Ureter (tissue), 1 donor: Measurements from ENCODE around the gene RACK1. TPM values are rescaled to one million over a fixed set of nuclear protein-coding genes. Genes with fewer than 3 reads are reported as not detected.
"Not testable (repeated sequence)": the region's sequence is repeated elsewhere in the genome, so short reads cannot be mapped to it uniquely, and the experiment has no call there.

Experiments
- DNase-seq: peaks from one replicate; pipeline ENCODE4 v3.0.0-alpha.2; 2020; ENCODE audit warnings: low spot score
- total RNA-seq: library from RNA; stranded (reverse); gene quantifications from one replicate; pipeline ENCODE4 v1.2.4, GENCODE V29; 2023
- donor health status: DM: yes; HTN: yes; CAD: no.

The RACK1 gene
- total RNA-seq, 1 donor from 2014 or later: 1,824 TPM

DNA sequence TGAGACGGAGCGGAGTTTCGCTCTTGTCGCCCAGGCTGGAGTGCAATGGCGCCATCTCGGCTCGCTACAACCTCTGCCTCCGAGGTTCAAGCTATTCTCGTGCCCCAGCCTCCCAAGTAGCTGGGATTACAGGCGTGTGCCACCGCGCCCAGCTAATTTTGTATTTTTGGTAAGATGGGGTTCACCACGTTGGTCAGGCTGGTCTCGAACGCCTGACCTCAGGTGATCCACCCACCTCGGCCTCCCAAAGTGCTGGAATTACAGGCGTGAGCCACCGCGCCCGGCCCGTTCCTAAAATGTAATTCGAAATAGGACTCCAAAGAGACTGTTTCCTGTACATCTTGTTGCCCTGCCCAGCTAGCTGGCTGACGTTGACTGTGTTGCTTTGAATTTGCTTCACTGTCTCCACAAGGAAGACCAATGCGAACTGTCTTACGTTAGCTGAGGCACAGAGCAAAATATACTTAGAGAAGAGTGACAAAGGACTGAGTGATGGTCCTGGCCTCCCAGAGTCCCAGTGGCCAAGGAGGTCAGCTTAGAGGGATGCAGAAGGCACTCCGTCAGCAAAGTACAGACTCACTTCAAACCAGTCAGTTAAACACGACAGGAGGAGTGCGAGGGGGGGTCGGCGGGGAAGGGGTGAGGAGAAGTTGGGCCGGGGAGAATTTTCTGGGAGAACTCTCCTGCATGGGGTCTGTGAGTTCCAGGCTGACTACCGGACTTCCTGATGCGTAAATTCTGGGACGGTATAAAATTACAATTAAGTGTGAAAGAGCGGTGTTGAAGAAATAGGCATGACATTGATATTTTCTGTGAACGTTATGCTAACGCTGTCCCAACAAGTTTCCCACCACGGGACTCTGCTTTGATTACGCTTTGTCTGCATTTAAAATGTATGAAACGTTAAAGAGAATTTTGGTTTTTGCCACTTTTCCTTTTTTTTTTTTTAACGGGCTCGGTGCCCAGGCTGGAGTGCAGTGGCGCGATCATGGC lies 27.4 kb downstream of the RACK1 start:
- DNase-seq: no peak

DNA sequence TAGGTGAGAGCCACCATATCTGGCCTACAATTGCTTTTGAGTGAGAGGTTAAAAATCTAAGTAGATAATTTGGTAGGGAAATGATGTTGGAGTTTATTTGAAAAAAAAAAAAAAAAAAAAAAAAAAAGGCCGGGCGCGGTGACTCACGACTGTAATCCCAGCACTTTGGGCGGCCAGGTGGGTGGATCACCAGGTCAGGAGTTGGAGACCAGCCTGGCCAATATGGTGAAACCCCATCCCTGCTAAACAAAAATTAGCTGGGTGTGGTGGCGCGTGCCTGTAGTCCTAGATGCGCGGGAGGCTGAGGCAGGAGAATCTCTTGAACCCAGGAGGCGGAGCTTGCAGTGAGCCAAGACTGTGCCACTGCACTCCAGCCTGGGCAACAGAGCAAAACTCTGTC lies 29.5 kb downstream of the RACK1 start:
- DNase-seq: not testable (repeated sequence)

DNA sequence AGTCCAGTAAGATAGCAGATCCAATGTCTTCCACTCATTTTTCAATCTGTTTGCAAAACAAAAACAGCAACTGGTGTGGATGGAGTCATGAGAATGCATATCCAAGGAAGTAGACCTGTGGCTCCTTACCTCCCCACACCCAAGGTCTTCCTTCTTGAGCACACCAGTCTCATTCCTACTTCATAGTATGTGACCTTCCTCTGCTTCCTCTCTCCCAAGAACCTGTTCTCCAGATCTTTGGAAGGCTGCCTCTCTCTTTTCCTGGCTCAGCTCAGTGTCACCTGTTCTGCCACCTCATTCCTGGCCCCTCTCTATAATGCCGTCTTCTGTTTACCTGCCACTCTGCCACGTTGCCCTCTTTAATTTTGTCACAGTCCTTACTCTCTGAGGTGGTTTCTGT lies 30.8 kb downstream of the RACK1 start:
- DNase-seq: no peak

DNA sequence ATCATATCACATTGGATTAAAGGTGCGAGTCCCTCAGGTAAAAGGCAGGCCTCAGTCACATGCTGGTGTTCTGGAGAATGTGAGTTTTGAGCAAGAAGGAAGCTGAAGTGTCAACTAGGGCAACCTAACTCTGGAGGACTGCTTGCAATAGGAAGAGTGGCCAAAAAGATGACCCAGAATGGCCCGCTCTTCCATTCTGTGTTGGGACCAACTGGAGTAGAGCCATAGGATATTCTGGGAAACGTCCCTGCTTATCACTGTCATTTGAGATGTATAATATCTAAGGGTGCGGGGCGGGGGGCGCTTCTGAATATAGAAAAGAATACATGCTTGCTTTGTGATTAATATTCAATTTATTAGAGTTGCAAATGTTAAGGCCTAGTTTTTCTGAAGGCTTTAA lies 31.6 kb downstream of the RACK1 start:
- no peak for DNase-seq

DNA sequence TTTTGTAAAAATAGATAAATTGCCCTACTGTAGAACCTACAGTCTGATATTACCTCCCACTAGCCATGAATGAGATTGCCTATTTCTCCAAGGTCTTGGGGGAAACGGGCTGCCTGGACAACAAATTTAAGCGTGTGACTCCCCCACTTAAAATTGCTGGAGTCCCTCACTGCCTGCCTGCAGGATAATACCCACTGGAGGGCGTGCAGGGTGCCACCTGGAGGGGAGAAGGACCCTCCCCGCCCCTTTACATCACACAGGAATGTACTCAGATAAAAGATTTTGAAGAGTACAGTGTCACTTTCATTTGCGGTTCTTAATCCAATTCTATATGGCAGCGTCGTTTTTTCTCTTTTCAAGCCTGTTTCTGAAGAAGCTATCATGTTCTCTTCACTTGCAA lies 32.5 kb downstream of the RACK1 start:
- no peak for DNase-seq

DNA sequence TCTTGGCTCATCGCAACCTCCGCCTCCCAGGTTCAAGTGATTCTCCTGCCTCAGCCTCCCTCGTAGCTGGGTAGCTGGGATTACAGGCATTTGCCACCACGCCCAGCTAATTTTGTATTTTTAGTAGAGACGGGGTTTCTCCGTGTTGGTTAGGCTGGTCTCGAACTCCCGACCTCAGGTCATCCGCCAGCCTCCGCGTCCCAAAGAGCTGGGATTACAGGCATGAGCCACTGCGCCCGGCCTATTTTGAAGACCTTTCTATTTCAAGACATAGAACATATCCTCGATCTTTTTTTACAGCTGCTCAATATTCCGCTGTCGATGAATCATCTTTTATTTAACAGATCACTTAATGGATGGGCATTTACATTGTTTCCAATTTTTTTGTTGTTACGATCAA lies 33.0 kb downstream of the RACK1 start:
- not testable (repeated sequence) for DNase-seq

DNA sequence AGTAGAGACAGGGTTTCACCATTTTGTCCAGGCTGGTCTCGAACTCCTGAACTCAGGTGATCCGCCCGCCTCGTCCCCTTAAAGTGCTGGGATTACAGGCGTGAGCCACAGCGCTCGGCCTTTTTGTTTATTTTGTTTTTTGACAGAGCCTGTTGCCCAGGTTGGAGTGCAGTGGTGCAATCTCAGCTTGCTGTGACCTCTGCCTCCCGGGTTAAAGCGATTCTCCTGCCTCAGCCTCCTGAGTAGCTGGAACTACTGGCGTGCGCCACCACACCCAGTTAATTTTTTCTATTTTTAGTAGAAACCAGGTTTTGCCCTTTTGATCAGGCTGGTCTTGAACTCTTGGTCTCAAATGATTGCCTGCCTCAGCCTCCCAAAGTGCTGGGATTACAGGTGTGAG lies 33.6 kb downstream of the RACK1 start:
- not testable (repeated sequence) for DNase-seq

DNA sequence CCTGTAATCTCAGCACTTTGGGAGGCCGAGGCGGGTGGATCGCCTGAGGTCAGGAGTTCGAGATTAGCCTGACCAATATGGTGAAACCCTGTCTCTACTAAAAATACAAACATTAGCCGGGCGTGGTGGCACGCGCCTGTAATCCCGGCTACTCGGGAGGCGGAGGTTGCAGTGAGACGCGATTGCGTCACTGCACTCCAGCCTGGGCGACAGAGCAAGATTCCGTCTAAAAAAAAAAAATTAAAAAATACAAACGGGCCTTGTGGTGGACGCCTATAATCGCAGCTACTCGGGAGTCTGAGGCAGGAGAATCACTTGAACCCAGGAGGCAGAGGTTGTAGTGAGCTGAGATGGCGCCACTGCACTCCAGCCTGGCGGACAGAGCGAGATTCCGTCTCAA lies 34.7 kb downstream of the RACK1 start:
- not testable (repeated sequence) for DNase-seq

DNA sequence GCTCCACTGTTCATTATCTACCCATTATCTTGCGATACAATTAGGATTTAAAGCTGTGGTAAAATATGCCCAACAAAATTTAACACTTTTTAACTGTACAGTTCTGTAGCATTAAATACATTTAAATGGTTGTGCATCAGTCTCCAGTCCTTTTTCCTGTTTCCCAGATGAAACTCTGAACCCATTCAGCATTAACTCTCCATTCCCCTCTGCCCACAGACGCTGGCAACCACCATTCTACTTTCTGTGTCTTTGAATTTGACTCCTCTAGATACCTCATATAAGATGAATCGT lies 35.8 kb downstream of the RACK1 start:
- DNase-seq: no peak

DNA sequence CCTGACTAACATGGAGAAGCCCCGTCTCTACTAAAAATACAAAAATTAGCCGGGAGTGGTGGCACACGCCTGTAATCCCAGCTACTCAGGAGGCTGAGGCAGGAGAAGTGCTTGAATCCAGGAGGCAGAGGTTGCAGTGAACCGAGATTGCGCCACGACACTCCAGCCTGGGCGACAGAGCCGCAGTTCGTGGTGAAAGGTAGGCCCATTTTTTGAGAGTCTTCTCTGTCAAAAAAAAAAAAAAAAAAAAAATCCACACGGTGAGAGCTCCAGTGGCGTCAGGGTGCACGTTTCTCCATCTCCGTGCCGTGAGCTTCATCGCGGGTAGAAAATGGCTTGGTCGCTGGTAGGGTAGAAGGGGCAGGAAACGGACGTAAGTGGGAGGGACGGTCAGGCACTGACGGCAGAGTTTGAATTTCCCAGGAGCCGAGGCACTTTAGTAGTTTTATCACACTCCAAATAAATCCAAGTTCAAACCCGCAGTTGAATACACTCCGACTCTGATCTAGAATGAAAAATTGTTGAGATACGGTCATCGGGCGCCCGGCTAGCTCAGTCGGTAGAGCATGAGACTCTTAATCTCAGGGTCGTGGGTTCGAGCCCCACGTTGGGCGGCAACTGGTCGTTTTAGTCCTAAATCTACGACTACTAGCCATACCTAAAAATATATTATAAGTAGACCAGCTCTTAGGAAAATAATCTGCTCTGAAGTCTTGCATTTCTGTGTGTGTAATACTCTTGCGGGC lies 36.3 kb downstream of the RACK1 start:
- DNase-seq: peak; percentile 83

DNA sequence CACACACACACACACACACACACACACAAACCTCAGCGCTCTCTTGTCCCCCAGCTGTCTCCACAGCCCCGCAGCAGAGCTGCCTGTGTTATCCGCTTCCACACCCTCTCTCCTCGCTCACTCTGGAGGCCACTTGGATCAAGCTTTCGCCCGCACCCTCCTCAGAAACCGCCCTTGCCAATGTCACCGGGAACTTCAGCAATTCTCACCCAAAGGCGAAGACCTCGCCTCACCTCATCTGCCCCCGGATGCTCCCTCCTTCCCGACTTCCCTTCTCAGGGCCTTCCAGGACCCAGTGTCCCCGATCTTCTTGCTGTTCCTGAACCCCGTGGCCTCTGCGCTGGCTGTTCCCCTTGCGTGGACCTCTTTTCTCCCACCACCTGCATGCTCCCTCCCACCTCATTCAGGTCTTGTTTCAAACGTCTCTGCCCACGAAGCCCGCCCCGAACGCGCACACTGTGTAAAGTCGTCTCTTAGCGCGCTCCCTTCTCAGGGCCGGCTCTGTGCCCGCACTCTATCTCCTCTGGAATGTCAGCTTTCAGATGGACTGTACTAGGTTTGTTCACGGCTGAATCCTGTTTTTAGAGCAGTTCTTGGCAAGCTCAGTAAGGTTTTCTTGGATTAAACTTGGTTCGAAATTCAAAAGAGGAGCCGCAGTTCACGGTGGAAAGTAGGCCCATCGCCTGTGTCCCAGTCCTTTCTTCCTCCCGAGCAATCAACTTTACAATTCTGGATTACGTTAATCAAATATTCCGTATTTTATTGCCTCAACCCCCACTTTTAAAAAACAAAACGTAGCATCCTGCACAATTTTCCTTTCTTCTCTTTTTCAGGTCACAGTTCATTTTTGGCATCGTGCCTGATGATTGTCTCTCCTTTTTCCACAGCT lies 37.7 kb downstream of the RACK1 start:
- no peak for DNase-seq

DNA sequence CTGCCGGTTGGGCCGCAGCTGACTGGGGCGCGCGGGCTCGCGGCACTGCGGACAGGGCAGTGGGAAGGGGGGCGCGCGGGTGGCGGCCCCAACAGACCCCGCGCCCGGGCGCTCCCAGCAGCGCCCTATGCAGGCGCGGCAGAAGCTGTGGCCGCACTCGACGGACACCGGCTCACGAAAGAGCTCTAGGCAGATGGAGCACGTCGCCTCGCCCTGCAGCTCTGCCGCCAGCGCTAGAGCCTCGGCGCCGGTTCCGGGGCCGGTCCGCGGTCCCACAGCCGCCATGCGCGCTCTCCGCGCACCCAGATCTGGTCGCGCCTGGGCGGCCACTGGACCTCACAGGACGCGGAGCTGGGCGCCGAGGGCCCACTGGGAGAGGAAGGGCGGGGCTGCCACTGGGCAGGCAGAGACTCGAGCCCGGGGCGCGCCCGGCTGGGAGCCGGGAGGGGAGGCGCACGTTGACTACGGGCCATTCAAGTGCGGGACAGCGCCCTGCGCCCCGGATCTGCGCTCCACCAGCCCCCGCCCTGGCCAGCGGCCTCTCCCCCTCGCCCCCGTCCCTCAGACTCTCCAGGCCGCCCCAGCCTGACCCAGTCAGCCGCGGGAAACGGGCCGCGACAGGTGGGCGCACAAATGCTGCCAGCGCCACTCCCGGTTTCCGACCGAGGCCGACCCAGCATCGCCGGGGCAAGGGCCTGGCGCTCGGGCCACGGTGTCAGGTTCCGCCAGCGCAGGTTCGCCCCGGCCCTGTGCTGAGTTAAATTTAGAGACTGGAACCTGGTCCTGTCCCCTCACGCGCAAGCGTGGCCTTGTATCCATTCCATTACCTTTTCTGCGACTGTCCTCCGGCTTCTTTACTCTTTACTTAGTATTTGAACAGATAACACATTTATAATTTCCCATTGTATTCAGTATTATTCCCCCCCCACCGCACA lies 38.6 kb downstream of the RACK1 start, which contains the start of gene TRIM7:
TRIM7 (minus strand) TSS at position 371 of the 935 bp plus-strand sequence; CDS start at position 285, 86 bp downstream.
- peak; percentile 57 for DNase-seq

DNA sequence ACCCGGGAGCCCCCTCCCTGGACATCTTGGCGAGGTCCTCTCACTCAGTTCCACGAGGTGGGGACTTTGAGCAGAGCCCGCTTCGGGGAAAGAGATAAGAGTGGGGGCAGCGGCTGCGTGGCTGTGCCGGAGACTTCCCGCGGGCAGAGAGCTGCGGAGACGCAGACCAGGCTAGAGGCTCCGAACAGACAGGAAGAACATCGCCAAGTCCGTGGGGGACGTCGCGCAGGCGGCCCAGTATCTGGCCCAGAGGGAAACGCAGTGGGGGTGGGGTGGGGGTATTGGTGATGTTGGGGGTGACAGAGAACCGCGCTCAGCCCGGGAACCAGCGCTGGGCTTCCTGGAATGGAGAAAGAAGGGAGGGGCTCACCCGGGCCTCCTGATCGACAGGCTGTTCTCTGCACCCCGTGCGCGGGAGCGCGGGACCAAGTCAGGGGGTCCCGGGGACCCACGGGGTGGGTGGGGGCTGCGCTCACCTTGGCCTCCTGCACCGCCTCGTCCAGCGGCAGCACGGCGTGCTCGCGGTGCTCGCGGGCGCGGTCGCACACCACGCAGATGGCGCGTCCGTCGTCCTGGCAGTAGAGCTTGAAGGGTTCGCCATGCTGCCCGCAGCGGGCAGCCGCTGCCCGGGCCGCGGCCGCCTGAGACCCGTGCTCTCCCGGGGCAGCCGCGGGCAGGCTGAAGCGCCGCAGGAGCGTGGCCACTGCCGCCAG lies 39.4 kb downstream of the RACK1 start:
- DNase-seq: peak; percentile 55

DNA sequence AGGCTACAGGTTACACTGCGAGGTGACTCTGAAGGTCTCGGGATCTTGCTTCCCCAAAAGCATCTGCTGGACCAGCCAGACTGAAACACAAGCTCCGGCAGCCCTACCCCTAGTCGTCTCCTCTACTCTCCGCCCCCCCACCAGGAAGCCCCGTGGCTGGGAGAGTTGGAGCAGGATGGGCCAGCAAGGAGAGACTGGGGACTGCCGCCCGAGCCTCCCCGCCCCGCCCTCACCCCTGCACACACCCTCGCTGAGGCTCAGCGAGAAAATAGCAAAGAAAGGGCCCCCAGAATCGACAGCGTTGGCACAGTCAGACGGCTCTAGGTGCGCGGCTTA lies 40.0 kb downstream of the RACK1 start:
- DNase-seq: peak; percentile 54

DNA sequence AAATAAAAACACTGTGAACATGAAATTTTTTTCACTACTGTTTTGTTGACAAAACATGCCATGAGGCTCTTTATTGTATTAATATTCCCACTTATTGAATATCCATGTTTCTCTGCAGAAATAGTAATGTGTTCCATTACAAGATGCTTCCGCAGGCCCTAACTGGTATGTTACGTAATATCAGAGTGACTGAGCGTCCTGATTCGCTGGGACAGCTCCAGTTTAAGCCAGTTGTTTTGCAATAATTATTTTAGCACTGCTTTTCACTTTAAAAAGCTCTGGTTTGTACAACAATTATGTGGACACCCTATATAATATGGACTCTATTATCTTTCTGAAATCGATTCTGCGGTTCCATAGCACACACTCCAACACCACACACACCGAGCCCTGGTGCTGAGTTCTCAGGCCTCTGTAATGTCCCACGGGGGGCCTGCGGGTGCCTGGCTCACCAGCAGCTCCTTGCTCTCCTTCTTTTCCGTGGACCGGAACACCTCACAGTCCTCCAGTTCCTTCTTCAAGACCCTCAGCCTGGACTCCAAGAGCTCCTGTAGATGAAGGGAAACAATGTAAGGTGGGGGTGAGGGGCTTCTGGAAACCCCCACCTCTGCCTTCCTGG lies 40.5 kb downstream of the RACK1 start:
- no peak for DNase-seq

DNA sequence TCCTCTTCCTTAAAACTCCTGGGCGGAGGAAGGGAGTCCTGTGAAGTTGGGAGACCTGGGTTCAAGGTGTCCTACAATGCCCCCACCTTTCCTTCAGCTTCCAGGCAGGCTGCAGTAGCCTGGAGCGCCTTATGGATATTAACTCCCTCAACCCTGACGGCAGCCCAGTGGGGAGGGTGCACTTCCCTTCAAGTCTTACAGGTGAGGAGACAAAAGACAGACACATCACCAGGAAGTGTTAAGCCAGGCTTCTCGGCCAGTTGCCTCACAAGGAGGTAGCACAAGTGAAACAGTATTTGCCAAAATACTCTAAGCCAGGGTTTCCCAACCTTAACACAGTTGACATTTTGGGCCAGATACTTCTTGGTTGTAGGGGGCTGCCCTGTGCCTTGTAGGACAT lies 42.9 kb downstream of the RACK1 start:
- no peak for DNase-seq

DNA sequence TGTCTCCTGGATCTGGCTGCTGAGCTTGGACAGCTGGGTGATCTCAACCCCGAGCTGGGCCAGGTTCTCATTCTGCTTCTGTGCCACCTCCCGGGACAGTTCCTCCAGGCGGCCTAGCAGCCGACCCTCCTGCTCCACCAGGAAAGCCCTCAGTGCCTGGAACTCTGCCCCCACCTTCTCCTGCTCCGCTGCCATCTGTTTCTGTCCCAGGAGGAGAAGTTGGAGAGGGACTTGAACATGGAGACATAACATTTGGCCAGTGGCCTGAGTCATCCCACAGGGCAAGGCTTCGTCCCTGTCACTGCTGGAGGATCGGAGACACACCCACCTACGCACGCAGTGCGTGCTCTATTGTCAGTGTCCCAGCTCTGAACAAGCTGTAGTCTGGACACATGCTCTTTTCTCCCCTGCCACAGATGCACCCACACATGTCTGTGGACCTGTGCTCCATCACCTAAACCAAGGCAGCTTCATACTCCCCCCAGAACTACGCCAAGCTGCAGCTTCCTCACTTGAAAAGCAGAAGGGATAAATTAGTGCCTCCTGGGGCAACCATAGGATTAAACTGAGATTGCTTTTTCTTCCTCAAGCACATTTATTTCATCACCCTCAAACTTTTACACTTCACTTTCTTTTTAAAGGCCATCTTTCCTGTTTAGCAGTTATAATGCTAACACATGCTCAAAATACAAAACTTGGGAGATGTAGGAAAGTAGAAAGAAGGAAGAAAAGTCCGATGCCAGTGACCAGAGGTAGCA lies 43.6 kb downstream of the RACK1 start:
- no peak for DNase-seq

DNA sequence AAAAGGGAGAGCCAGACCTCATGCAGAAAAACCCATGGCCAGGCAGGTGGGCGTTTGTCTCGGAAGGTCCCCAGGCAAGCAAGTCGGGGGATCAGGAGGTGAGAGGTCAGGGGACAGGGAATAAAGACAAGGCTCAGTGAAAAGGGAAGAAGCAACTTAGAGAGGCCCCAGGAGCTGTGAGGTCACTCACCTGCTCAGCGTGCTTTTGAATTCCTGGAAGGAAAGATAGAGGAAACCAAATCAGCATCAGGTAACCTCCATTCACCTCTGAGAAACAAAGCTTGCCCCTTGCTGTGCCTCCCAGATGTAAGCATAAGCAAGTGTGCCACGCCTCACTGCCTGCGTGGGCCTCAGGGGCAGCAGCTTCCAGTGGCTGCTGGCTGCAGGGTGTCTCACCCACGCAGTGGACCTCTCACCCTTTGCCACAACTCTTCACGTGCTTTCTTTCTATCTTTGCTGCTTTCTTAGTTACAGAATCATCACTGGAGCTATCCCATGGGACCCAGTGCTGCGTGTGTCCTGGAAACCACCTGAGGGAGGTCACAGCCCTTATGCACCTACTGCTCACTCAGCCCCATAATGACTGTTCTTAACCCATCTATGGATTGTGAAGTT lies 44.7 kb downstream of the RACK1 start:
- no peak for DNase-seq
